ENCODE data around the gene TMEM82. TPM values are rescaled to one million over a fixed set of nuclear protein-coding genes. Genes with fewer than 3 reads are reported as not detected.

The TMEM82 gene
- polyA plus RNA-seq, 4 donors, result 2.8 to 6.1 (median 3.2) TPM

DNA sequence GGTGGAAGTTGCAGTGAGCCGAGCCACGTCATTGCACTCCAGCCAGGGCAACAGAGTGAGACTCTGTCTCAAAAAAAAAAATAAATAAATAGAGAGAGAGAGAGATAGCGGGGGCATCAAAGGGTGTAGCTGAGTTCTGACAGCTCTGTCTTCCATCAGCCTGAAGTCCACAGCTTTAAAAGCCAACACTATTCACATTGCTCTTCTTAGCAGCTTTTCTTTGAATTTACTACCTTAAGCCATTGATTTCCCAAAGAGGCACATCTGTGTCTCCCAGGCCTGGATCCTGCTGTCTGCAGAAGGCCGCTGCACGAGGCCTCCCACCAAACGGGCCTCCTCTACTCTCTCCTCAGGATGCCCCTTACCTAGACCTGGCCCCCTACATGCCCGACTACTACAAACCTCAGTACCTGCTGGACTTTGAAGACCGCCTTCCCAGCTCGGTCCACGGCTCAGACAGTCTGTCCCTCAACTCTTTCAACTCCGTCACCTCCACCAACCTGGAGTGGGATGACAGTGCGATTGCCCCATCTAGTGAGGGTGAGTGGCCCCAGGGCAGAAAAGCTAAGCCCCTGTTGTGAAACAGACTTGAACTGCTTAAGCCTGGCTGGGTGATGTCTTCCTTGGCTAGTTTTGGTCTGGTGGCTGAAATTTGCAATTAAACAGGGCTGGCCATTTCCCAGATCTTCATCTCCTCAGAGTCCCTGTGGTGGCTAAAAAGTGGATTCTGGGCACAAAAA is 22.7 kb upstream of the TMEM82 start:
- no peak for DNase-seq (ENCODE audit: low read depth in 4 of 4, low spot score in 3 of 4)

DNA sequence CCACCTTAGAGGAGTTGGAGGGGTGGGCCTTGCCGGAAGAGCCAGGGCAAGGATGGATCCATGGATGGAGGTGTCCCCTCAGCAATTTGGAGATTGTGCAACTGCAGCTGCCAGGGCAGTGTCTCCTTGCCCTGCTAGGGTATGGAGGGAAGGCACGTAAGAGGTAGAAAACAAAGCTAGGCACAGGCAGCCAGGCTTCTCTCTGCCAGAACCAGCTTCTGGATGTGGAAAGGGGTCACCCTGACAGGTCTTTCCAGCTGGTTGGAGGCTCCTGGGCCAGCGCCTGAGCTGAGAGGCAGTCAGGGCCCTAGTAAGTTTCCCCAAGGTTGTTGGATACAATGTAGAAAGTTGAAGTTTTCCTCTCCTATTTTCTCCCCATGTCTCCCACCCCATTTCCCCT is 21.4 kb upstream of the TMEM82 start:
- DNase-seq (ENCODE audit: low read depth in 4 of 4, low spot score in 3 of 4), result no peak

DNA sequence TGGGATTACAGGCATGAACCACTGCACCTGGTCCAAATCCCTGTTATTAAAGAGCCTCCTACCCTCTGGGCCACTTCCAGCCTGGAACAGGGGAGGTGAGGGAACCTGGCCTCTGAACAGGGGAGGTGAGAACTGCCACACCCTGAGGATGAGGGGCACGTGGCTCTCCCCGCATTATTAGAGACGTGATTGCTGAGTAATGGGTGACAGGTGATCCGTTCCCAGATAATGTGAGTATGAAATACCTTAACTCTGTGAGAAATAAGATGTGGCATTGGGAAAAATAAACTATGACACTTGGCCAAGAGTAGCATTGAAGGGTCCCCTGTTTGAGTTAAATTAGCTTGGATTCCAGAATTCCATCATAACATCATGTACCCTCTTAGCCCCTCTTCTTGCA is 19.9 kb upstream of the TMEM82 start:
- DNase-seq (ENCODE audit: low read depth in 4 of 4, low spot score in 3 of 4), result no peak

DNA sequence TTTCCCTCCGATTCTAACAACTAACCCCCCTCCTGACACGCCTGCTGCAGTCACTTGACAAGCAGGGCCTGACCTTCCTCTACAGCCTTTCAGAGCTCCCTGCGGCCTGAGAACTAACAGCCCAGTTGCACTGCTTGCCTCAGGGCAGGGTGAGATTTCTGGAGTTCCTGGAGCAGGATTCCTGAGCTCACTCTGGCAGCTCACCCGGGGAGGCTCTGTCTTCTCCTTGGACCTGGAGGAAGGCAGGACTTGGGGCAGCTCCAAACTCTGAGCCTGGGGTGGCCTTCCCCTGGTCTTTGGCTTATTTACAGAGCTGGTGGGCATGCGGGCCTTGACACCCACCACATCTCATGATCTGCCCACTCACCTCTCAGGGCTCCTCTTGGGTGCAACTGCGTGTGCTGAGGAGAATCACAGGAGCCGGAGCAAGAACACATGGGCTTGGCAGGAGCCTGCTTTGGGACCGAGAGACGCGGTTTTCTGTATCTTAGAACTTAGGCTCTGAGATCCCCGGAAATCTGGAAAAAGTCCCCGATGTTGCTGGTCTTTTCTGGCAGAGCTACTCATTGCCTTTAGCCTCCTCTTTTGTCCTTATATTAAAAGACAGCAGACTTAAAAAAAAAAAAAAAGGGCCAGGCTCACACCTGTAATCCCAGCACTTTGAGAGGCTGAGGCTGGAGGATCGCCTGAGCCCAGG is 19.3 kb upstream of the TMEM82 start:
- no peak for DNase-seq (ENCODE audit: low read depth in 4 of 4, low spot score in 3 of 4)

DNA sequence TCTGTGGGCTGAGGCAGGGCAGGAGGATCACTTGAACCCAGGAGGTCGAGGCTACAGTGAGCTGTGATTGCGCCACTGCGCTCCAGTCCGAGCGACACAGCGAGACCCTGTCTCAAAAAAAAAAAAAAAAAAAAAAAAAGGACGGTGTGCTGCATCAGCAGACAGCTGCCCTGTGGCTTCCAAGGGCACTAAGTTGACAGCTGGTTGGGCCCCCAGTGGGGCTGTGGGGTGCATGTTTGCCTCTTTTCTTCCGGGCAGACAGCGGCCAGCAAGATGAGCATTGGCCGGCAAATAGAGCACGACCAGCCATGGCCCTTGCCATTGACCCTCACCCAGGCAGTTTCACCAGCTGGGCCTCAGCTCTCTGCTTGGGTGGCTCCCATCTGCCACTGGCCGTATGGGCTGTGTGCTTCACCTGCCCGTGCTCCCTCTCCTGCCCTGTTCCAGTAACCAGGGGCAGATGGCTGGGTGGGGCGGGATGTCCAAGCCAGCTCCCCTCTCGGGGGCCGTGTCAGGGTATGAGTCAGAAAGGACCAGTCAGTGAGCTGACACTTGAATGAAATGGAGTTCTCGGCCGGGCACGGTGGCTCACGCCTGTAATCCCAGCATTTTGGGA is 18.6 kb upstream of the TMEM82 start:
- no peak for DNase-seq (ENCODE audit: low read depth in 4 of 4, low spot score in 3 of 4)

DNA sequence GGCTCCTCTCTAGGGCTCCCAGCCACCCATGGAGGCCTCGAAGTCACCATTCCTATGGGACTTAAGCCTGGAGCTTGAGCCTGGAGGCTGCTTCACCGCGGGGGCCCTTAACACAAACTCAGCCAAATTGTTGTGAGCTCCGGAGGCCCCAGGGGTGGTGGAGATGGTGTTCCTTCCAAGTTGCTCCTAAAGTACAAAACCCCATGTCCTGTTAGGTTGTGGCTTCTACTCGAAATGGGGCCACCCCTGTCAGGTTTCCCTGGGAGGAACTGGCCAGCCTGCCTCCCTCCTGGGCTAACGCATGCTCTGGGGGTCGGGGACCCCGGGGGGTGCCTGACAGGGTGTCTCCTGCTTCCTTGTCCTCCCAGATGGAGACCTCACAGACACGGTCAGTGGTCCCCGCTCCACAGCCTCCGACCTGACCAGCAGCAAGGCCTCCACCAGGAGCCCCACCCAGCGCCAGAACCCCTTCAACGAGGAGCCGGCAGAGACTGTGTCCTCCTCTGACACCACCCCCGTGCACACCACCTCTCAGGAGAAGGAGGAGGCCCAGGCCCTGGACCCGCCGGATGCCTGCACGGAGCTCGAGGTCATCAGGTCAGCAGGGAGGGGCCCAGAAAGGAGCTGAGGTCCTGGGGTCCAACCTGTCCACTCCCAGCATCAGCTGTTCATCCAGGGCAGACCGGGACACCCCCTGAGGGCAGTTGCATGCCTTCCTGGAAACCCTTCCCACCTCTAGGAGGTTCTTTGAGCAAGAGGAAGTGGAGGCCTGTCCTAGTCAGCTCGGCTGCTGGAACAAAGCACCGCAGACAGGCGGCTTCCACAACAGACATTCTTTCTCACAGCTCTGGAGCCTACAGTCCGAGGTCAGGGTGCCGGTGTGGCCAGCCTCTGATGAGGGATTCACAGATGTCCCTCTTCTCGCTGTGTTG is 17.1 kb upstream of the TMEM82 start:
- no peak for DNase-seq (ENCODE audit: low read depth in 4 of 4, low spot score in 3 of 4)

DNA sequence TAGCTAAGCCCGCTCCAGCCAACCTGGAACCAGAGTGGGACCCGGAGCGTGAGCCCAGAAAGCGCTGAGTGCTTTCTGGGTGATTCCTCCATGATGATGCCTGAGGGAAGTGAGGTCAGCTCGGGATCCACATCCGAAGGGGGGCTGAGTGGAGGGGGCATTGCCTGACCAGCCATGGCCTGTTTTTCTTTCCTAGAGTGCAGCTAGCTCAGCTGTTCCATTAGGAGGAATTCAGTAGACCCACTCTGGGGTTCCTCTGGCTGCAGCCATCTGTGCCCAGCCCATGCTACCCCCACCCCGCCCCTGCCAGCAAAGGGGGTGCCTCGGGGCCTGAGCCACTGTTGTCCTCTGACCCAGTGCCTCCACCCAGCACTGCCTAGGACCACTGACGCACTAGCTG is 15.8 kb upstream of the TMEM82 start:
- DNase-seq (ENCODE audit: low read depth in 4 of 4, low spot score in 3 of 4), result no peak

DNA sequence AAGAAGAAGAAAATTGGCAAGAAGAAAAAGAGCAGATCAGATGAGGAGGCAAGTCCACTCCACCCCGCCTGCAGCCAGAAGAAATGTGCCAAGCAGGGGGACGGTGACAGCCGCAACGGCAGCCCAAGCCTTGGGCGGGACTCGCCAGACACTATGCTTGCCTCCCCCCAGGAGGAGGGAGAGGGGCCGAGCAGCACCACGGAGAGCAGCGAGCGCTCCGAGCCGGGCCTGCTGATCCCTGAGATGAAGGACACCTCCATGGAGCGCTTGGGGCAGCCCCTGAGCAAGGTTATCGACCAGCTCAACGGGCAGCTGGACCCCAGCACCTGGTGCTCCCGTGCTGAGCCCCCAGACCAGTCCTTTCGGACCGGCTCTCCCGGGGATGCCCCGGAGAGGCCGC is 15.3 kb upstream of the TMEM82 start:
- DNase-seq (ENCODE audit: low read depth in 4 of 4, low spot score in 3 of 4), result no peak

DNA sequence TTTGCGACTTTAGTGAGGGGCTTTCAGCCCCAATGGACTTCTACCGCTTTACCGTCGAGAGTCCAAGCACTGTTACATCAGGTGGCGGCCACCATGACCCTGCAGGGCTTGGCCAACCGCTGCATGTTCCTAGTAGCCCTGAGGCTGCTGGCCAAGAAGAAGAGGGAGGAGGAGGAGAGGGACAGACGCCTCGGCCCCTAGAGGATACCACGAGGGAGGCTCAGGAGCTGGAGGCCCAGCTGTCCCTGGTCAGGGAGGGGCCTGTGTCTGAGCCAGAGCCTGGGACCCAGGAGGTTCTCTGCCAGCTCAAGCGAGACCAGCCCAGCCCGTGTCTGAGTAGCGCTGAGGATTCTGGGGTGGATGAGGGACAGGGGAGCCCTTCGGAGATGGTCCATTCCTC is 14.9 kb upstream of the TMEM82 start:
- no peak for DNase-seq (ENCODE audit: low read depth in 4 of 4, low spot score in 3 of 4)

DNA sequence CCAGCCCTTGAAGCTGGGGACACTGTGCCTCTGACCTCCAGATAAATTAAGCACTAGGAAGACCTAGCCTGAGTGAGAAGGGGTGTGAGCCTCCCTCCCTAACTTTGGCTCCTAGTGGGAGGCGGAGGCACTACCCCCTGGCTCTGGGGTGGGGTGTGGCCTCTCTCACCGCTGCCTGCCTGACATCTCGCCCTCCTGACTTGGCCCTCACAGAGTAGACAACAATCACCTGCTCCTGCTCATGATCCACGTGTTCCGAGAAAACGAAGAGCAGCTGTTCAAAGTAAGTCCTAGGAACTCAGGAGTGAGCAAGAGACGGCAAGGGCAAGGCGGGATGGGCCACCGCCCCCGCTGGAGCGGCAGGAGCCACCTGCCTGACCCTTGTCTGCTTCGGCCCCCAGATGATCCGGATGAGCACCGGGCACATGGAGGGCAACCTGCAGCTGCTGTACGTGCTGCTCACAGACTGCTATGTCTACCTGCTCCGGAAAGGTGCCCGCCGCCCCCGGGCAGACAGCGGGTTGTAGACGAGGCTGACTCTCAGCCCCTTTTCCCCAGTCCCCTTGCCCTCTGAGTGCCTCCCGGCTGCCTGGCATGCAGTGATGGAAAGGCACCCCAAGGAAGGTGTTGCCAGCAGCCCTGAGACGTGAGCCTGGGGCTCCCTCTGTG is 14.3 kb upstream of the TMEM82 start:
- no peak for DNase-seq (ENCODE audit: low read depth in 4 of 4, low spot score in 3 of 4)

DNA sequence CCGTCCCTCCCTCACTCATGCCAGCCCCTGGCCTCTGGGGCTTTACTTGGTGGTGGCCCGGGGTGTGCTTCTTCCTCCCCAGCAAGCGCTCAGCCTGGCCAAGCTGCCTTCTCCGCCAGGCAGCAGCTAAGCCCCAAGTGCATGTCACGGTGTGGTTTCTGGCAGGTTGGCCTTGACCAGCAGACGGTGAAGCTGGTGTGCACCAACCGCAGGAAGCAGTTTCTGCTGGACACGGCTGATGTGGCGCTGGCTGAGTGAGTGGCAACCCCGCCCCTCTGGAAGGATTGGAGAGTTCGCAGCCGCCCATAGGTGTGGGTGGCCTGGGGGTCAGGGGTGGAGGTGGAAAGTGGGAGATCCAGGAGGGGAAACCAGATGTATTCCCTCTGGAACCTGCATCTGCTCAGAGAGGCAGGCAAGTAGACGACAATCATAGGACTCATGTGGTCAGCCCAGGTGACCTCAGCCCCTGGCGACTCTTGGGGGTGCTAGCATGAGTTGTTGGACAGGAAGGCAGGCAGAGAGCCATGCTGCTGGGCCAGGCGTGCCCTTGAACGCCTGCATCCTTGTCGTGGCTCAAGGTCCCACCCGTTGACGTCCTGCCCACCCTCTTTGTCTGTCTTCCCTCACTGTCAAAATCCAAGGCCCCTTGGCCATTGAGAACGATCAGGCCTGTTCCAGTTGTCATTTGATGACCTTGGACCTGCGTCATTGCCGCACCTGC is 13.2 kb upstream of the TMEM82 start:
- no peak for DNase-seq (ENCODE audit: low read depth in 4 of 4, low spot score in 3 of 4)

DNA sequence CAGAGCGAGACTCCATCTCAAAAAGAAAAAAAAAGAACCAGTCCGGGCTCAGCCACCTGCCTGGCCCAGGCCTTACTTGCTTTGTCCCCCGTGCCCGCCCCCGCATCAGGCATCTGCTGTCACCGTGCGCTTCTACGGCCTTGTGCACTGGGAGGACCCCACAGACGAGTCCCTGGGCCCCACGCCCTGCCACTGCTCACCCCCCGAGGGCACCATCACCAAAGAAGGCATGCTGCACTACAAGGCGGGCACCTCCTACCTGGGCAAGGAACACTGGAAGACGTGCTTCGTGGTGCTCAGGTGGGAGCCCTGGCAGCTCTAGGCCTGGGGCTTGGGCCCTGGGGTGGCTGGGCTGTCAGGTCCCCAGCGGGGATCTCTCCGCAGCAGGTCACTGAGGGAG is 11.9 kb upstream of the TMEM82 start:
- DNase-seq (ENCODE audit: low read depth in 4 of 4, low spot score in 3 of 4), result no peak

DNA sequence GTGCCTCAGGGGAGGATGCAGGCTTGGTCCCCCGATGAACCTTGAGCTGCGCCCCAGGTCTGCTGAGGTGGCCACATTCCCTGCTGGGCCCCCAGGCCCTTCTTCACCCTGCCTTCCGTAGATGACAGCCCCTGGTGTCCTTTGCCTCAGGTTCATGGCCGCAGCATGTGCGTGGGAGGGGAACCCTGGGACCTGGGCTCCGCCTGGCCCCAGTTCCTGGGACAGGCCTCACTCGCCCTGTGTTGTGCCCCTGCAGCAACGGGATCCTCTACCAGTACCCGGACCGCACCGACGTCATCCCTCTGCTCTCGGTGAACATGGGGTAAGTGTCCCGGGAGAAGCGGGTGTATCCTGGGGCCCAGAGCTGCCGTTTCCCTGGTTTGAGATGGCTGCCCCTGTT is 11.4 kb upstream of the TMEM82 start:
- no peak for DNase-seq (ENCODE audit: low read depth in 4 of 4, low spot score in 3 of 4)

DNA sequence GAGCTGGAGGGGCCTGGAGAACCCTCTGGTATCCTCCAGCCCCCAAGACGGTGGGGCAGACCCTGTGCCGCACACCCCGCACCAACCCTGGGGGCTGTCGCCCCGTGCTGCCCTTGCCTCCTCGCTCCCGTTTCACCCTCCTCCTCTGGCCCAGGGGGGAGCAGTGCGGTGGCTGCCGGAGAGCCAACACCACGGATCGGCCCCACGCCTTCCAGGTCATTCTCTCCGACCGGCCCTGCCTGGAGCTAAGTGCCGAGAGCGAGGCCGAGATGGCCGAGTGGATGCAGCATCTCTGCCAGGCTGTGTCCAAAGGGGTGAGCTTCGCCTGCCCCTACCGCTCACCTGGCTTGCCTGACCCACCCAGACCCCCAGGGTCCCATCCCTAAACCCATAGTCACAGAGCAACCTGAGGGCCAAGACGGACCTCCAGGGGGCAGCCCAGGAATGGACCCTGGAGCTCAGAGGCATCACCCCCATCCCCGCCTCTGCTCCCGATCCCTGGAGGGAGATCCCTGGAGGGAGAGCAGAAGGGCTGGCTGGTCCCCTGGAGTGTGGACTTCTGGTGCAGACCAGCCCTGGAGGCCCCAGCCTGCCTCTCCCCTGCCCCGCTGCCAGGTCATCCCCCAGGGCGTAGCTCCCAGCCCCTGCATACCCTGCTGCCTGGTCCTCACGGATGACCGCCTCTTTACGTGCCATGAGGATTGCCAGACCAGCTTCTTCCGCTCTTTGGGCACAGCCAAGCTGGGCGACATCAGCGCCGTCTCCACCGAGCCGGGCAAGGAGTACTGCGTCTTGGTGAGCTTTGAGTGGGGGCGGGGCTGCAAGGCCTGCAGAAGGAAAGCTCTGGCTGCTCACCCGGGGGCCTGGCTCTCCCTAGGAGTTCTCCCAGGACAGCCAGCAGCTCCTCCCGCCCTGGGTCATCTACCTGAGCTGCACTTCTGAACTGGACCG is 10.3 kb upstream of the TMEM82 start:
- DNase-seq (ENCODE audit: low read depth in 4 of 4, low spot score in 3 of 4), result no peak

DNA sequence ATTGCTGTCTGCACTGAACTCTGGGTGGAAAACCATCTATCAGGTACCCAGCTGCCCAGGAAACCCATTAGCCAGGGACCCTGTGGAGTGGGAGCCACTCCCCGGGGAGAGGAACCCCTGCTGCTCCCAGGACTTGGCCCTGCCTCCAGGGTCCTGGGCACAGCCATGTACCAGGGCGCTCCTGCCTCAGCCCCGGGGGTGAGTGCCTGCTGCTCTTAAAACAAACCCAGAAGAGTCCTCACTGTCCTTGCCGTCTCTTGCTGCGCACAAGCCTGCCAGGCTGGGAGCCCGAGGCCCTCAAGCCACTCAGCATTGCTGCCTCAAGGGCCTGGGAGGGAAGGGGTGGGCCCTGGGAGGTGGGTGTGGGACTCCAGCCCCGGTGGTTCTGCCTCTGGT is 9.6 kb upstream of the TMEM82 start:
- DNase-seq (ENCODE audit: low read depth in 4 of 4, low spot score in 3 of 4), result no peak

DNA sequence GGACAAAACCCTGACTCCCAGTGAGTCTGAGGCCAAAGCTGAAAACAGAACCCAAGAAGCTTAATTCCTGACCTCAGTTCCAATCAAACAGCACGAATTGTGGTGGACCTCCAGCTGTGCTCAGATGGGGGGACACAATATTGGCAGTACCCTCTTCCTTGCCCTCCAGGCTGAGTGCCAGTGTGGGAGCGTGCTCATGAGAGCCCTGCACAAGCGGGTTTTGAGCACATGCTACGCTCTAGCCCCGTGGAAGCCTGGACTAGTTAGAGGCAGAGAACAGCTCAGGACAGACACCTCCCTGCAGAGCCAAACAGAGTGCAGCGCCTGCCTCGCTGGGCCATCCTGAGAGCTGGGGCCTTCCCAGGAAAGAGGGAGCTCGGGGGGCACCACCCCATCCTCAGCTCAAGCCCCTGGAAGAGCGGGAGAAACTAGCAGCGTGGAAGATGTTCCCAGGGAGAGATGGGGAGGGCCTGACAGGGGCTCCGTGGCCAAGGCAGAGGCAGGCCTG is 9.0 kb upstream of the TMEM82 start:
- DNase-seq (ENCODE audit: low read depth in 4 of 4, low spot score in 3 of 4), result no peak

DNA sequence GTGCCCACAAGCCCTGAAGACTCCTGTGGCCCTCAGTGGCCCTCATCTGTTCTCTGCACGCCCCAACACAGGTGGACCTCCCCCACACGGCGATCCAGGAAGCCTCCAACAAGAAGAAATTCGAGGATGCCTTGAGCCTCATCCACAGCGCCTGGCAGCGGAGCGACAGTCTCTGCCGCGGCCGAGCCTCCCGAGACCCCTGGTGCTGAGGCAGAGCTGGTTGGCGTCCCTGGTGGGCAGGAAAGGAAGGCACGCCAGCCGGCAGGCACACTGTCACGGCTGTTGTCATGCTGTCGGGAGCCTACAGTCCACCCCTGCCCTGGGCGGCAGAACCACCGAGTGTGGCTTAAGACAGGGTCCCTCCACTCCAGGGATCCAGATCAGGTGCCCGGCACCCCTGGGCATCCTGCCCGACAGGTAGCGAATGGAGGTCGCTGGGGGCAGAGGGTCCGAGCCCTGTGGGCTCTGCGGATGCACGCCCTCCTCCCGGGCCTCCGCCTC is 8.5 kb upstream of the TMEM82 start:
- DNase-seq (ENCODE audit: low read depth in 4 of 4, low spot score in 3 of 4), result no peak

DNA sequence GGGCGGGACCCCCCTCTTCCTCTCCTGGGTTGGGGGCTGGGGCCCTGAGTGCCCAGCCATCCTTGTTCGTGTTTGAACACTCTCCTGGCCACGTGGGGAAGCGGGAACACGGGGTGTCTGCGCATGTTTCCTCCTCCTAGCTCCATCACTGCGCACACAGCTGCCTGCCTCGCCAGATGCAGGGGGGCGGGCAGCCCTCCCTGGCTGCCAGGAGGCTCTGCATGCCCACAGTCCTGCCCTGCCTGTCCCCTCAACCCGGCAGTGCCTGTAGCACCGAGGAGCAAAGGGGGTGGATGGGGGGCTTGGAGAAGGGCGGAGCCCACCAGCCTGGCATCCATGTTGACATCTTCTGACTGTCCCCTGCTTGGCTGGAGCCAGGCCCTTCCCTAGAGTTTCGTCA is 8.0 kb upstream of the TMEM82 start:
- DNase-seq (ENCODE audit: low read depth in 4 of 4, low spot score in 3 of 4), result no peak

Data from right renal pelvis (tissue), 4 donors.